K562 (cell line): Measurements from ENCODE around the gene PHETA2. TPM values are rescaled to one million over a fixed set of nuclear protein-coding genes. Genes with fewer than 3 reads are reported as not detected.
A peak's percentile ranks its signal among the peaks of the same experiment; 100 is the strongest.

Source experiments
- BRCA1 ChIP-seq, 2 experiments: fragments of 450-650 bp in 1 of 2; sonication (generic) in 1 of 2; formaldehyde crosslinking in 1 of 2; IDR thresholded peaks; 2 replicates each; pipeline versions ENCODE4 v1.5.0 to v1.6.1; 2017 to 2020; ENCODE audit warnings: mild to moderate bottlenecking in 1 of 2, missing genetic modification reagents in 1 of 2
- FOXA1 ChIP-seq: fragments of 450-650 bp; IDR thresholded peaks from 2 replicates; pipeline ENCODE4 v1.6.1; 2016; ENCODE audit warnings: mild to moderate bottlenecking, borderline replicate concordance
- JUND ChIP-seq, 2 experiments: IDR thresholded peaks; 2 replicates in 1 of 2; 3 replicates in 1 of 2; pipeline ENCODE4 v1.6.1; 2011; ENCODE audit warnings: borderline replicate concordance in 2 of 2, low read depth in 2 of 2, low read length in 2 of 2, improper control_type of control experiment in 1 of 2, missing biosample characterization in 1 of 2, missing genetic modification characterization in 1 of 2, missing genetic modification reagents in 1 of 2
- XRCC3 ChIP-seq: fragments of 450-650 bp; IDR thresholded peaks from 2 replicates; pipeline ENCODE4 v1.6.1; 2017; ENCODE audit warnings: mild to moderate bottlenecking, moderate library complexity
- ZNF134 ChIP-seq: fragments of 250-450 bp; sonication (Bioruptor Pico); conservative IDR thresholded peaks from 2 replicates; pipeline ENCODE4 v1.4.0; 2020
- polyA plus RNA-seq, 8 experiments: library from polyadenylated mRNA; depleted of rRNA in 4 of 8; stranded (reverse) in 5 of 8; unstranded in 3 of 8; fragments of >200 nt; fragmentation: Nextera tagmentation in 2 of 8; fragmentation: Illumina TruSeq in 1 of 8; extraction: Ambion mirVana in 2 of 8; extraction: Trizol in 1 of 8; gene quantifications; 2 replicates each; pipeline versions ENCODE4 v1.2.1 to v1.2.3, GENCODE V29; 2011 to 2014; ENCODE audit warnings: inconsistent platforms in 1 of 8, missing spikeins in 1 of 8
- total RNA-seq, 7 experiments: library from RNA; depleted of rRNA in 6 of 7; stranded (reverse); fragments of >200 nt in 6 of 7; fragmentation: Illumina TruSeq in 2 of 7; extraction: Trizol in 2 of 7; gene quantifications; 2 replicates each; pipeline versions ENCODE4 v1.2.1 to v1.2.3, GENCODE V29; 2011 to 2021; ENCODE audit warnings: low replicate concordance in 1 of 7
- TF ChIP-seq, protein P1 (sequence below): fragments of 450-650 bp; conservative IDR thresholded peaks from 2 replicates; pipeline ENCODE4 v1.6.1; 2016; ENCODE audit warnings: missing genetic modification characterization, low read depth, mild to moderate bottlenecking, missing compliant biosample characterization, moderate library complexity
- TF ChIP-seq, protein P2 (sequence below): fragments of 450-650 bp; formaldehyde crosslinking; IDR thresholded peaks from 2 replicates; pipeline ENCODE4 v1.4.0; 2022; ENCODE audit warnings: missing genetic modification characterization
- TF ChIP-seq, protein P3 (sequence below): fragments of 250-450 bp; sonication (Bioruptor Pico); IDR thresholded peaks from 2 replicates; pipeline ENCODE4 v1.9.0; 2021; ENCODE audit warnings: mild to moderate bottlenecking, inconsistent platforms
- TF ChIP-seq, protein P4 (sequence below), 2 experiments: fragments of 450-650 bp in 1 of 2; sonication (generic) in 1 of 2; formaldehyde crosslinking in 1 of 2; IDR thresholded peaks; 2 replicates each; pipeline versions ENCODE4 v1.7.1 to v1.9.0; 2016 to 2022; ENCODE audit warnings: inconsistent platforms in 1 of 2, mild to moderate bottlenecking in 1 of 2, missing genetic modification reagents in 1 of 2

The PHETA2 gene
- total and polyA plus RNA-seq, 9 of the 15 experiments (the other 6 are each of a cell fraction or from before 2014, with no cell fraction given) = 0.07 to 0.22 (median 0.08) TPM; not detected in 5

DNA sequence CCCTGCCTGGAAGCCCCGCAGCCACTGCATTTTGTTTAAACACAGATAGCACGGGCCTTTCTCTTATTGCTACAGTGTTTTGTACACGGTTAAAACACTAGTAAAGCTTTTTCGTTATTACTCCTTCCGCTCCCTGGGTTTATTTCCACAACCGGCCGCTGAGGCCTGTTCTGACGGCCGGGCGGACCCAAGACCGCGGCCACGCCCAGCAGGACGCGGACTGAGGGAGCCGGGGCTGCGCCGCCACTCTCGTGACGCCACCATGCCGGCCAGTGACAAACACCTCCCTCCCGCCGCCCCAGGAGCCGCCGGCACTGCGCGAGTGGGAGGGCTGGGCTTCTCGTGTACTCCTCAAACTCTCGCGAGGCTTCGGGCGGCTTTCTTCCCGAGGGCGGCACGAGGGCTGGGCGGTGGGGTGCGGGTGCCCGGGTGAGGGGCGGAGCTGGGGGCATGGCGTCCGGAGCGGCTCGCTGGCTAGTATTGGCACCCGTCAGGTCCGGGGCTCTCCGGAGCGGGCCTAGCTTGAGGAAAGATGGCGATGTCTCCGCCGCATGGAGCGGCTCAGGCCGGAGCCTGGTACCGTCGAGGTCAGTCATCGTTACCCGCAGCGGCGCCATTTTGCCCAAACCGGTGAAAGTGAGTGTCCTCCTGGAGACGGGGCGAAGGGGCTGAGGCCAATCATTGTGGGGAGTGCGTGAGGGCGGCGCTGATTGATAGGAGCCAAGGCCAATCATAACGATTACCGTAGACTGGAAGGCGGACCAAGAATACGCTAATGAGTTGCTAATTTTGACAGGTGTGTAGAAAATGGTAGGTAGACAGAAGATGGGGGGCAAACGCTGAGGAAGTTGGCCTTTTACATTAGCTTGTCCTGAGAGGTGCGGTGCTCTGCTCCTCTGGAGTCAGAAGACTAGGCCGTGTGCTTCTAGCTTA lies 5.5 kb downstream of the PHETA2 start, which contains the start of gene SMDT1 (continued):
- no peak for TF ChIP-seq XRCC3
- peak; percentile 54 for TF ChIP-seq ZNF134 (CRISPR knock-in tag)
- no peak for TF ChIP-seq BRCA1 (IDR thresholded peaks at IDR 0.05)
- TF ChIP-seq BRCA1 (CRISPR knock-in tag; IDR thresholded peaks at IDR 0.05) = no peak
- peak; percentile 23 for TF ChIP-seq JUND (IDR thresholded peaks at IDR 0.05; ENCODE audit: borderline replicate concordance, low read depth, low read length)
- TF ChIP-seq JUND (tag; IDR thresholded peaks at IDR 0.05; ENCODE audit: borderline replicate concordance, low read depth, low read length) = peak; percentile 40; the same call in 1 of the 3 replicates
- TF ChIP-seq, protein P1, sequence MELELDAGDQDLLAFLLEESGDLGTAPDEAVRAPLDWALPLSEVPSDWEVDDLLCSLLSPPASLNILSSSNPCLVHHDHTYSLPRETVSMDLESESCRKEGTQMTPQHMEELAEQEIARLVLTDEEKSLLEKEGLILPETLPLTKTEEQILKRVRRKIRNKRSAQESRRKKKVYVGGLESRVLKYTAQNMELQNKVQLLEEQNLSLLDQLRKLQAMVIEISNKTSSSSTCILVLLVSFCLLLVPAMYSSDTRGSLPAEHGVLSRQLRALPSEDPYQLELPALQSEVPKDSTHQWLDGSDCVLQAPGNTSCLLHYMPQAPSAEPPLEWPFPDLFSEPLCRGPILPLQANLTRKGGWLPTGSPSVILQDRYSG (tag) = peak; percentile 90
- TF ChIP-seq, protein P2, sequence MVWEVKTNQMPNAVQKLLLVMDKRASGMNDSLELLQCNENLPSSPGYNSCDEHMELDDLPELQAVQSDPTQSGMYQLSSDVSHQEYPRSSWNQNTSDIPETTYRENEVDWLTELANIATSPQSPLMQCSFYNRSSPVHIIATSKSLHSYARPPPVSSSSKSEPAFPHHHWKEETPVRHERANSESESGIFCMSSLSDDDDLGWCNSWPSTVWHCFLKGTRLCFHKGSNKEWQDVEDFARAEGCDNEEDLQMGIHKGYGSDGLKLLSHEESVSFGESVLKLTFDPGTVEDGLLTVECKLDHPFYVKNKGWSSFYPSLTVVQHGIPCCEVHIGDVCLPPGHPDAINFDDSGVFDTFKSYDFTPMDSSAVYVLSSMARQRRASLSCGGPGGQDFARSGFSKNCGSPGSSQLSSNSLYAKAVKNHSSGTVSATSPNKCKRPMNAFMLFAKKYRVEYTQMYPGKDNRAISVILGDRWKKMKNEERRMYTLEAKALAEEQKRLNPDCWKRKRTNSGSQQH (CRISPR knock-in tag) = no peak; the same call in 1 of the 2 replicates
- TF ChIP-seq FOXA1 = no peak
- TF ChIP-seq, protein P3, sequence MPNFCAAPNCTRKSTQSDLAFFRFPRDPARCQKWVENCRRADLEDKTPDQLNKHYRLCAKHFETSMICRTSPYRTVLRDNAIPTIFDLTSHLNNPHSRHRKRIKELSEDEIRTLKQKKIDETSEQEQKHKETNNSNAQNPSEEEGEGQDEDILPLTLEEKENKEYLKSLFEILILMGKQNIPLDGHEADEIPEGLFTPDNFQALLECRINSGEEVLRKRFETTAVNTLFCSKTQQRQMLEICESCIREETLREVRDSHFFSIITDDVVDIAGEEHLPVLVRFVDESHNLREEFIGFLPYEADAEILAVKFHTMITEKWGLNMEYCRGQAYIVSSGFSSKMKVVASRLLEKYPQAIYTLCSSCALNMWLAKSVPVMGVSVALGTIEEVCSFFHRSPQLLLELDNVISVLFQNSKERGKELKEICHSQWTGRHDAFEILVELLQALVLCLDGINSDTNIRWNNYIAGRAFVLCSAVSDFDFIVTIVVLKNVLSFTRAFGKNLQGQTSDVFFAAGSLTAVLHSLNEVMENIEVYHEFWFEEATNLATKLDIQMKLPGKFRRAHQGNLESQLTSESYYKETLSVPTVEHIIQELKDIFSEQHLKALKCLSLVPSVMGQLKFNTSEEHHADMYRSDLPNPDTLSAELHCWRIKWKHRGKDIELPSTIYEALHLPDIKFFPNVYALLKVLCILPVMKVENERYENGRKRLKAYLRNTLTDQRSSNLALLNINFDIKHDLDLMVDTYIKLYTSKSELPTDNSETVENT (CRISPR knock-in tag) = no peak
- TF ChIP-seq, protein P4, sequence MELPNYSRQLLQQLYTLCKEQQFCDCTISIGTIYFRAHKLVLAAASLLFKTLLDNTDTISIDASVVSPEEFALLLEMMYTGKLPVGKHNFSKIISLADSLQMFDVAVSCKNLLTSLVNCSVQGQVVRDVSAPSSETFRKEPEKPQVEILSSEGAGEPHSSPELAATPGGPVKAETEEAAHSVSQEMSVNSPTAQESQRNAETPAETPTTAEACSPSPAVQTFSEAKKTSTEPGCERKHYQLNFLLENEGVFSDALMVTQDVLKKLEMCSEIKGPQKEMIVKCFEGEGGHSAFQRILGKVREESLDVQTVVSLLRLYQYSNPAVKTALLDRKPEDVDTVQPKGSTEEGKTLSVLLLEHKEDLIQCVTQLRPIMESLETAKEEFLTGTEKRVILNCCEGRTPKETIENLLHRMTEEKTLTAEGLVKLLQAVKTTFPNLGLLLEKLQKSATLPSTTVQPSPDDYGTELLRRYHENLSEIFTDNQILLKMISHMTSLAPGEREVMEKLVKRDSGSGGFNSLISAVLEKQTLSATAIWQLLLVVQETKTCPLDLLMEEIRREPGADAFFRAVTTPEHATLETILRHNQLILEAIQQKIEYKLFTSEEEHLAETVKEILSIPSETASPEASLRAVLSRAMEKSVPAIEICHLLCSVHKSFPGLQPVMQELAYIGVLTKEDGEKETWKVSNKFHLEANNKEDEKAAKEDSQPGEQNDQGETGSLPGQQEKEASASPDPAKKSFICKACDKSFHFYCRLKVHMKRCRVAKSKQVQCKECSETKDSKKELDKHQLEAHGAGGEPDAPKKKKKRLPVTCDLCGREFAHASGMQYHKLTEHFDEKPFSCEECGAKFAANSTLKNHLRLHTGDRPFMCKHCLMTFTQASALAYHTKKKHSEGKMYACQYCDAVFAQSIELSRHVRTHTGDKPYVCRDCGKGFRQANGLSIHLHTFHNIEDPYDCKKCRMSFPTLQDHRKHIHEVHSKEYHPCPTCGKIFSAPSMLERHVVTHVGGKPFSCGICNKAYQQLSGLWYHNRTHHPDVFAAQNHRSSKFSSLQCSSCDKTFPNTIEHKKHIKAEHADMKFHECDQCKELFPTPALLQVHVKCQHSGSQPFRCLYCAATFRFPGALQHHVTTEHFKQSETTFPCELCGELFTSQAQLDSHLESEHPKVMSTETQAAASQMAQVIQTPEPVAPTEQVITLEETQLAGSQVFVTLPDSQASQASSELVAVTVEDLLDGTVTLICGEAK (IDR thresholded peaks at IDR 0.05) = no peak
- TF ChIP-seq, protein P4 (CRISPR knock-in tag; IDR thresholded peaks at IDR 0.05) = no peak
